NCI-H748 treated with DMSO at 0.1 percent for 48 hours (cell line): ENCODE measurements around the gene NFAM1.
A peak's percentile ranks its signal among the peaks of the same experiment; 100 is the strongest.

ENCODE experiments used
- DNase-seq: peaks from one replicate; lab custom pipeline; 2025; lab: John Stamatoyannopoulos, UW

NFAM1 gene

DNA sequence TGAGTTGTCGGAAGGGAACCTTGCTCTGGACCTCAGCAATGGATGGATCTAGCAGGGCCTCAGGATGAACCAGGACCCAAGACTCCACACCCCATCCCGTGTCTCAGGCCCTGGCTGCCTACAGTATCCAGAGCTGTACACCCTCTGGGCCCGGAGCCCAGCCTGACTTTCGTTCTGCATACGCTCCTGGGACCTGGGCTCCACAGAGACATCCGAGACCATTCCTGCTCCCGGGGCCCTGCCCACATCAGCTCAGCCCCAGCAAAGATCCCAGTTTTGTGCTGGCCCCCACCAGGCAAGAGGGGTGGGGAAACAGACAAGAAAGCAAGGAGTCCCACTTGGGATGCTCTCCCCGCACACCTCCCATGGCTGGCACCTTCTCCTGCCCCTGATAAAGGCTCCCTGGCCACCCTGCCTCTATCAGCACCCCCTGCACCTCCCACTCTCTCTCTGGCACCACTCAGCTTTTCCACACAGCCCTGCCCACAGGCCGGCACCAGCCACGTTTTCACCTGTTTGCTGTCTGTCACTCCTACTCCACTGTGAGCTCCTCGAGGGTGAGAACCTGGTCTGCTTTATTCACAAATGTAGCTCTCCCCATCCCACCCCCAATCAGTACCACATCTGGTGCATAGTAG is 97.2 kb downstream of the NFAM1 start:
- DNase-seq, result no peak

DNA sequence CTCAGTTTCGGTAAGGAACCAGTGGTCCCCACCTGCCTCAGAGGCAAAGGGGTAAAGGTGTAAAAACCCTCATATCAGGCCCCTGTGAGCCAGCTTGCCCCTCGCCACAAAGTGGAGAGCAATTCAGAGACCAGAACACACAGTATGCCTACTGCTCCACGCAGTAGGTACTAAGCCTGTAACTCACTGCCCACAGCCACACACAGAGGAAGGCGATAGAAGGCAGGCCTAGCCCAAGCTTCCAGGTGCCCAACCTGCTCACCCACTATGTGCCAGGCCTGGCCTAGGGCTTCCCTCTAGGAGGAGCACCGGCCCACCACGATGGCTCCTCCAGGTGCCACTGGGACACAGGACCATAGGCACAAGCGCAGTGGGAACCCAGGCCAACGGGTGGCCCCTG is 98.7 kb downstream of the NFAM1 start:
- DNase-seq, result no peak

DNA sequence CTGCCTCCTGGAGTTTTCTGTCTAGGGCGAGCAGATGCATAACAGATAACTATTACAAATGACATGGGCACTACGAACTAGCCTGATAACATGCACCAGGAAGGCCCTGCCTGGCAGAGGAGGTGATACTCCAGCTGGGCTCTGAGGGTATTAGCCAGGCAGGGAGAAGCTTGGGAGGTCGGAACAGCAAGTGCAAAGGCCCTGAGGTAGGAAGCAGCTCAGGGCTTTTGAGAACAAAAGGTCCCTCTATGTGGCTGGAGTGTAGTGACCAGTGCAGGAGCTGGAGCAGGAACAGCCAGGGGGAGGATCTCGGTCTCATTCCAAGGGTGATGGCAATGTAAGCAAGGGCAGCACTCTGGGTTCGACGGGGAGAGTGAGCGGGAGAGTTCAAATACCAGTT is 100.1 kb downstream of the NFAM1 start:
- no peak for DNase-seq

DNA sequence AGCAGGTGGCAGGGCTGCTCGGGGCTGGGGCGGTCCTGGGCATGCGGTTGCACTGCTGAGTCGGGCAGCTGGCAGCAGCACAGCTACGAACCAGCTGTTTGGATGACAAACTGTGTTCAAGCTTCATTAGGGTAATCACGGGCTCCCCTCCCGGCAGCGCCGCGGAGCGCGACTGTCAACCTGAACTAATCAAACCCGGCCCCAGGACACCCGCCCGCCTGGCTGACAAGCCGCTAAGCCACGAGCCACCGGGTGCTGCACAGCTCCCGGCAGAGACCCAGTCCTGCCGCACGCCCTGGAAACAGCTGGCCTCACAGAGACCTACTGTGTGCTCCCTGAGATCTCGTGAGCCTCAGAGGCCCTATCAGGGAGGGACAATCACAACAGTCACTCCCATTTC is 101.2 kb downstream of the NFAM1 start:
- DNase-seq, result peak; percentile 16
